Stimulated activated CD8-positive, alpha-beta memory T cell treated with anti-CD3 and anti-CD28 coated beads, Interleukin-7, amount 100 ng/mL, for 4 hours (primary cell): ENCODE results near the gene NVL.

Experiments used
- DNase-seq, 2 donors: peaks; one replicate each; pipeline ENCODE4 v3.0.0-alpha.2; 2020; ENCODE audit warnings: low read depth in 2 of 2

The NVL gene

DNA sequence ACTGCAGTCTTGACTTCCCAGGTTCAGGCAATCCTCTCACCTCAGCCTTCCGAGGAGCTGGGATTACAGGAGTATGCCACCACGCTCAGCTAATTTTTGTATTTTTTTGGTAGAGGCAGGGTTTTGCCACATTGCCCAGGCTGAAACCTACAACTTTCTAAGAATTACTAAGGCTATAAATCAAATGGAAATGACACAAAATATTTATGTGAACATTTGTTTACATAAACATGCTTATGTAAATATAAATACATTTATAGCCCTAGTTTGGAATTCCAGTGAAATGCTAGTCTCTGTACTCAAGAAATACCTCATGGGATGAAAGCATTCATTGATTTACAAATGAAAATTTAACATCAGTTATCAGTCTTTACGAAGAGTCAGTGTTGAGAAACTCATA, 47.8 kb downstream of the NVL start:
- no peak for DNase-seq

DNA sequence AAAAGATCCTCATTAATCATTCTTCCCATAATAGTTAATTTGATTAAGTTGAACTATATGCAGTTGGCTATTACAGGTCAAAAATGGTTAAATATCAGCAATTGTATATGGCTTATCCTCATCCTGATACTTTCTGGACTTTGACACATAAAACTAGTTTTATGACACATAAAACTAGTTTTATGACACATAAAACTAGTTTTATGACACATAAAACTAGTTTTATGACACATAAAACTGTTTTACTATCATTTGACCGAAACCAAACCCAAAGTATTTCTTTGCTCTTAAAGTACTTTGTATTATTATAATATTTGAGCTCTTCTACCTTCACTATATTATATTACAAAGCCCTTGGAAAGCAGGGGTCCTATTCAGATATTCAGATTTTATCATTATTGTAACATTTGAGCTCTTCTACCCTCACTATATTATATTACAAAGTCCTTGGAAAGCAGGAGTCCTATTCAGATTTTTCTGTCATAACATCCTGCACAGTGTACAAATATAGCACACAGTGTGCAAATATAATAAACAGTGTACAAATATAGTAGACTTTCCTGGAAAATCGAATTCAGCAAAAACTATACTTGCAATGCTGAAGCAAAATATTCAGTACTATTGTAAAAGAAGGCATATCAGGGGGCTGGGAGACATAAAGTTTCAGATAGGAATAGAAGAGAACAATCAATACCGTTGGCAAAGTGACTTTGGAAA, 53.0 kb downstream of the NVL start:
- DNase-seq = no peak

DNA sequence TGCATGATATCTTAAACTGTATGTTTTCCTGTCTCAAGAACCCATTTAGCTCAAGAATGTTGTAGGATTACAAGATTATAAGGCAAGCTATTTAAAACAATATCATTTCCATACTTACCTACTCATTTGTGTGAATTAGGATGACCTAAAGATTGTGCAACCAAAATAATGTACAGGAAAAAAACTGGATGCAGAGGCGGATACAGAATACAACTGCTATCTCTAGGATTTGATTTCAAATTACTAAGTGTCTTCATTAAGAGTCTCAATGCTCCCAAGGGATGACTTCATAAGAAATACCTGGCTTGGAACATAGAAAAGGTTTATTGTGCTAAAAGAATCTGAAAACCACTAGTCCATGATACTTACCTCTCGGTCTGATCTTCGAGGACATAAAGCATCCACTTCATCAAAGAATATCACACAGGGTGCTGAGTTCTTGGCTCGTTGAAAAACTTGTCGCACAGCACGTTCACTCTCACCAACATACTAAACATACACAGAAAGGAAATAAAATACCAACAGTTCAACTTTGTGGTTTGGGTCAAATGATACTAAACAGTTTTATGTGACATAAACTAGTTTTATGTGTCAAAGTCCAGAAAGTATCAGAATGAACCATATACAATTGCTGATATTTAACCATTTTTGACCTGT, 54.9 kb downstream of the NVL start:
- DNase-seq = no peak

DNA sequence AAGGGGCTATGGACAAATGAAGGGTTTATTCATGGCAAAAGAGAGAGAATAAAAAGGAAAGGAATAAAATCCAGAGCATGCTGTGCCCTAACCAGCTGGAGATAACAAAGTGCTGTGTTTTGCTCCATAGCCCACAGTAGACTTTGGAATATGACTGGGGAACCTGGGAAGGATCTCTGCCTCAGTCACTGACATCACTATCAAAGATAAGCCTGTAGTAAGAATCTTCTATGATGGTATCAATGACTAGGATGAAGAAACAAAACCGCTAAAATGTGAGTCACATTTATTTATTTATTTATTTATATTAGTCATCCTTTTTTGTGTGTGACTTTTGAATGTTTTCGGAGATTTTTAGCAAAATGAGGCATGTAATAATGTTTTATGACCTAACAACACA, 56.3 kb downstream of the NVL start:
- no peak for DNase-seq

DNA sequence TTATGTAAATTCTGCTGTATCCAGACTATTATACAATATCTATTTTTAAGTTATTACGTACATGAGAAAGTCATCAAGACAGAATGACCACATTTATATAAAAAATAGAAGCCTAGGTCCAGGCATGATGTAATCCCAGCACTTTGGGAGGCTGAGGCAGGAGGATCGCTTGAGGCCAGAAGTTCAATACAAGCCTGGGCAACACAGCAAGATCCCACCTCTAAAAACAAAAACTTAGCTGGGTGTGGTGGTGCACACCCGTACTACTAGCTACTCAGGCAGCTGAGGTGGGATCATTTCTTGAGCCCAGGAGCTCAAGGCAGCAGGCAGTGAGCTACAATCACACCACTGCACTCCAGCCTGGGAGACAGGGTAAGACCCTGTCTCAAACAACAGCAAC, 58.9 kb downstream of the NVL start:
- DNase-seq = no peak

DNA sequence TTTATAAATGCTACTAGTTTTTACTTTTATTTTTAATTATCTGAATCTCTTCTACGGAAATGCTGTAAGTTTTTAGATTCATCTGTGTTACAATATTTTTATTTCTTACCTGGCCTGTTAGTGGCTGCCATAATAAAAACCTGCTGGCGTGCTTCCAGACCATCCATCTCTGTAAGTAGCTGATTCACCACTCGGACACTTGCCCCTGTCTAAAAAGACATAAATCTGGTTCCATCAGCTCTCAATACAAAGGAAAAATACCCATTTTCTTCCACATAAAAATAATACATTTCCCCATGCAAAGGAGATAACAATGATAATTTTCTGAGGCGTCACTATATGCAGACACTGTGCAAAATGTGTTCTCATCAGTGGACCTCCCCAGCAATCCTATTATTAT, 62.0 kb downstream of the NVL start:
- no peak for DNase-seq

DNA sequence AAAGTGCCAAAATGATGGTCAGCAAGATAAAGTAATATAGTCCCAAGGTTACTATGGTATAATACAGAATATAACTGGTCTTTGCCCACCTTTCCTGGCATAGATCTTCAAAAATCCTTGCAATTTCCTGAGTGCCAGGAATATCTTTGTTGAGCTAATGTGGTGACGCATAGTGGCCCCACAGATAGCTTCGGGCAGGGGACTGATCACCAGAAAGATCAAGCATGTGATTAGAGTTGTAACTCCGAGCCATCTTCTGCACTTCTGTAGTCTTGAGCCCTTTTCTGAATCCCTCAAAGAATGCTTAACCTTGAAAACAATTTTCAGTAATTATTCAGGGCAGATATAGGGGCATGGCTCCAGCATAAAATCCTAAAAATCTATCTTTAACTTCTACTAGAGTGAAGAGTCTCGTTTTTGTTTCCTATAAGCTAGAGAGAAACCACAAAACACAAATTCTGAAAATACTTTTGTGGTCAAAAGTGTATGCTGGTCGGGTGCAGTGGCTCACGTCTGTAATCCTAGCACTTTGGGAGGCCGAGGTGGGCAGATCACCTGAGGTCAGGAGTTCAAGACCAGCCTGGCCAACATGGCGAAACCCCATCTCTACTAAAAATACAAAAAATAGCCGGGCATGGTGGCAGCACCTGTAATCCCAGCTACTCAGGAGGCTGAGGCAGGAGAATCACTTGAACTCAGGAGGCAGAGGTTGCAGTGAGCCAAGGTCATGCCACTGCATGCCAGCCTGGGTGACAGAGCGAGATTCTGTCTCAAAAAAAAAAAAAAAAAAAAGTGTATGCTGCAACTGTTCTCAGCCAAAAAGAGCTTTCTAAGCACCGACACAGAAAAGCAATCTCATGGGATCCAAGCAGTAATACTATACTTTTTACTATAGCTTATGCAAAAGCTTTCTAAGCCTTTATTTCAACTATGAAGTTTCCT, 62.8 kb downstream of the NVL start:
- no peak for DNase-seq

DNA sequence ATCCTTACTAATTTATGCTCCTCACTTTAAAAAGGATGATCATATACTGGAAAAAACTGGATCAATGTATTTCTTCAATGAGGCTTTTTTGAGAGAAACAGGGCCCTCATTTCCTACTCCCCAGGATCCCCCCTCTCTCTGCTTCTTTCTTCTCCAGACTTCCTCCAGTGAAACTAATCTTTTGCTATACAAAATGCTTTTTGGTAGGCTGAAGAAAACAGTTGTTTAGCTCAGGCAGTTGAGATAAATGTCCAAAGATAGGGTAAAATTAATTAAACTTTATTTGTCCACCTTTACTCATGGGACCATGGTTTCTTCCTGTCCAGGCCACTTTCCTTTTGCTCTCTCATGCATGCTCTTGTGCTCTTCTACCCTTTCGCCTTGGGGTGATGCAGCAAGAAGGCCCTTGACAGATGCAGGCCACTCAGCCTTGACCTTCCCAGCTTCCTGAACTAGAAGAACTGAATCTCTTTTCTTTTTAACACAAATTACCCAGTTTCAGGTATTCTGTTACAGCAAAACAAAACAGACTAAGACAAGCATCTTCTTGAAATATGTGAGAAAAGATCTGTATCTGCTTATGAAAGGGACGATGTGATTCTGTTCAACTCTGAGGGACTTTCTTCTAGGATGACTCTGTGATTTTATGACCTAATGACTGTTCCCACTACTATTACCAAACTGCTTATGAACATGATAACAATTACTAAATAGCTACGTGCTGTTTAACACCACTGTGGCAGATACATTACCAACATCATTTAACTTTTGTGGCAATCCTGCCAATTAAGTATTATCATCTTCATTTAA, 63.7 kb downstream of the NVL start:
- DNase-seq = no peak

DNA sequence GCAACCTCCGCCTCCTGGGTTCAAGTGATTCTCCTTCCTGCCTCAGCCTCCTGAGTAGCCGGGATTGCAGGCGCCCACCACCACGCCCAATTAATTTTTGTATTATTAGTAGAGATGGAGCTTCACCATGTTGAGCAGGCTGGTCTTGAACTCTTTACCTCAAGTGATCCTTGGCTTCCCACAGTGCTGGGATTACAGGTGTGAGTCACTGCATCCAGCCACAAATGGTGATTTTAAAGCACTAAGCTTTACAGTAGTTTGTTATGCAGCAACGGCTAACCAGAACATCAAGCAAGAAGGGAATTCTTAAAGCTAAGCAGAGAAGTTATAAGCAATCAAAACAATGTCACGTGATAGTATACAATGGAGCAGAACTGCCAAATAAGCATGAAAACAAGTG, 65.7 kb downstream of the NVL start:
- DNase-seq = no peak

DNA sequence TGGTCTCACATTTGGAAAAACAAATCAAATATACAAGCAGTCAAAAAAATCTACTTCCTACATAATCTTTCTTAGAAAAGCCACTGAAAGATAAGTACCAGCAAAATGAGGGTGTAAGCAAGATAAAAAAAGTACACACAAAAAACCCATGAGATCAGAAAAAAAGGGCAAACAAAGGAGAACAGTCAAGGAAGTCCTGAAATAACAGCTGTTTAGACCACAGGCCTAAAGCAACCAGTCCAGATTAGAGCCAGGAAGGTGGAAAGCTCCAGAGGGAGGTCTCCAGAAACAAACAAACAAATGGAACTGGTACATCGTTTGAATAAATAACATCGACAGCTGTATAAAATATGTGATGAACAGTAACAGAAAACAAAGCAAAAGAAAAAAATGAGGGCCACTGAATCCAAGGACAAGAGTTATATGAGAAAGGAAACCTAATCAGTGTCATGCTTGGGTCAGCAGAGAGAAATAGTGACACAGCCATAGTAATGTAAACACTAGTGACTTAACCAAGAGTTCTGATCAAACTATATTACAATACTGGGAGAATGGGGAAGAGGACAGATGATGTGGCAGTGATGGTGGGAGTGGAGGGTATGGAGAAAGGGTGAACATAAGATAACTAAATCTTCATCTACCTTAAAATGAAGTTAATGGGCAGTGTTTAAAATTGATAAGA, 67.5 kb downstream of the NVL start:
- DNase-seq = no peak

DNA sequence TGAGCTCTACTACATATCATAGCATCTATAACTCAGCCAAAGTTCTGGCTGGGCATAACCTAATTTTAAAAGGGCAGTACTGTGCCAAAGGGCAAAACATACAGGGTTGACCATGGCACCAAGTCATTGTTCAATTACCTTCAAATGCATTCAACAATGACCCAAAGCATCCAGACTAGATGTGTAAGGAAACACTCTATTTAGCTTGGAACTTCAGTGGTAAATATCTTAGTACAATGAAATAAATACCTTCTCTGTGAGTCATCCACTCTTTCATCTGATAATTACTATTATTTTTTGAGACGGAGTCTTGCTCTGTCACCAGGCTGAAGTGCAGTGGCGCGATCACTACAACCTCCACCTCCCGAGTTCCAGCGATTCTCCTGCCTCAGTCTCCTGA, 70.0 kb downstream of the NVL start:
- DNase-seq = no peak

DNA sequence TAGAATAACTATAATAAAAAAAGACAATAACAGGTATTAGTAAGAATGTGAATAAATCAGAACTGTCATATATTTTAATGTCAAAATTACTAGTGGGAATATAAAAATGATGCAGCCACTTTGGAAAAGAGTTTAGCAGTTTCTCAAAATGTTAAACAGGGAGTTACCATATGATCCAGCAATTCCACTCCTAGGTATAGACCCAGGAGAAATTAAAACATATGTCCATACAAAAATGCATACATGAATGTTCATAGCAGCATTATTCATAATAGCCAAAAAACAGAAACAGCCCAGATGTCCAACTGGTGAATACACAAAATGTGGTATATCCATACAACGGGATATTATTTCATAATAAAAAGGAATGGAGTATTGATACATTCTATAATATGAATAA, 71.6 kb downstream of the NVL start:
- no peak for DNase-seq

DNA sequence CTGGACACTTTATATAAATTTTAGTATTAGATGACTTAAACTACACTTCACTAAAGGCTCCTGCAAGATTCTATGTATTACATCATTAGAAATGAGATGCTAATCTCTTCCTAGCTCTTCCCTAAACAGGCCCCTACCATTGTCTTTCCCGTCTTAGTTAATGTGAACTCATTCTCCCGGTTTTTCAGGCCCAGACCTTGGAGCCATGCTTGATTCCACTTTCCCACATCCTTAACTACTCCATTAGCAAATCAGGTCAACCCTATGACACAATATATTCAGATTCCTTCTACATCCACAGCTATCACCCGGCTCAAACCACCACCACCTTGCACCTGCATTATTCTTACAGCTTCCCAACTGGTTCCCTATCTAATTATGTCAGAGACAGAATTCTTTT, 73.3 kb downstream of the NVL start:
- DNase-seq = no peak

DNA sequence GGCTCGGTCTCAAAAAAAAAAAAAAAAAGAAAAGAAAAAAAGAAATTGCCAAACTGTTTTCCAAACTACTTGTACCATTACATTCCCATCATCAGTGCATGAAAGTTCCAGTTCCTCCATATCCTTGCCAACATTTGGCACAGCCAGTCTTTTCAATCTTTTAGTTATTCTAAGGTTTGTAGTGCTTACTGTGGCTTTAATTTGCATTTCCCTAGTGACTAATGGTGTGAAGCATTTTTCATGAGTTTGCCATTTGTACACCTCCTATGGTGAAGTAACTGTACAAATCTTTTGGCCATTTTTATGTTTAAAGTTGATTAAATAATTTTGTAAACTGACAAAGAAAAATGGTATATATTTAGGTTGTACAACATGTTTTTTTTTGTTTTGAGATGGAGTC, 76.3 kb downstream of the NVL start:
- DNase-seq = no peak

DNA sequence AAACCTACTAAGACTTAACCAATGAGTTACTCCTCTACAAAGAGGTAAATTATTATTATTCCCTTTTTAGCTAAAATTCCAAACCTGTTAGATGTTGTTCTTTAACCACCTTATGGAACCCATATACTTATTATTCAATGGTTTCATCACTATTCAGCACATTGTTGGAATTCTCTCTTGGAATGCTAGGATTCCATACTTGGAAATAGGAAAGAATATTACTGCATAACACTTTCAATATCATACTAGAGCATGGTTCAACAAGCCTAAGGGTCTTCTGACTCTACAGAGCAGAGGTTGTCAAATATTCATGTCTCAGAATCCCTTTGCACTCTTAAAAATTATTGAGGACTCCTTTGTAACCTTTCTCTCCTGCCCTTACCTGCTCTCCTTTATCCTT, 77.5 kb downstream of the NVL start:
- DNase-seq = no peak

DNA sequence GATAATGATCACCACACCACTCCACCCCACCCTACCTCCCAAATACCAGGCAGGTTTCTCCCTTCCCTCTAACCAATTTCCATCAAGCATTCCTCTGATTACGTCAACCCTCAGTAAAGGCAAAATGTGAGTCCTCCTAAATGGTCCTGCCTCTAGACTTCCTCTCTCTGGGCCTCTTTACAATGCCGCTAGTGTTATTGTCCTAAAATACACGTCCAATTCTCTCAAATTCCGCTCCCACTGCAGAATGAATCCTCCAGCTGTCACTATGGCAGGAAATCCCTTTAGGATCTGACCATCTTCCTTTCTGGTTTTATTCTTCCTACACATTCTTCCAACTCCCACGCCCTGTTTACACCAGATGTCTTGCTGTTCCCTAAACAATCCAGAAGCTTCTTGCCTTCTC, 78.2 kb downstream of the NVL start:
- no peak for DNase-seq

DNA sequence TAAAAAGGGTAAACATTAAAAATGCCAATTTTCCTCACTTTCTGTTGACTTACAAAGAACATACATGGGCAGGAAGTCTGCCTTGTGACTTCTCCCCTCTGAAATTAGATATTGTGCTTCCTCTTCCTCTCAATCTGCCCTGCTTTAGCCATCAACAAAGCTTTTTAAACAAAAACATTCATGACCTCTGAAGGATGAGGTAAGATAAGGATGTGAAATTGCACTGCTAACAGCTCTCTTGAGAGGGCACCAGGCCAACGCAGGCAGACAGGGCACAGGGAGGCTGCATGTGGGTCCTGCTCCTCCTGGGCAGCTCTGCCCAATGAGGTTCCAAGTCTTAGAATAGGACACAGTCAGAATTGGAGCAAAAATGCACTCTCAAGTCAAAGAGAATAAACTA, 84.8 kb downstream of the NVL start:
- DNase-seq = no peak

DNA sequence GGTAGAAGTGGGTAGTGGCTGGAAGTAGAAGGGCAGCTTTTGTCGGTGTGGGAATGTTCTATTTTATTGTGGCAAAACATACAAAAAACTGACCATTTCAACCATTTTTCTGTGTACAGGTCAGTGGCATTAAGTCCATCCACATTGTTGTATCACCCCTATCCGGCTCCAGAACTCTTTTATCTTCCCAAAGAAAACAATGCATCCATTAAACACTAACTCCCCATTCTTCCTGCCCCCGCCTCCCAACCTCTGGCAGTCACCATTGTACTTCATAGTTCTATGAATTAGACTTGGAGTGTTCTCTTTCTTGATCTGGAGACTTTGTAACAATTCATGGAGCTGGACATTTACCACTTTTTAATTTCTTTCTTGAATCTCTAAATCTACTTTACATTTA, 91.2 kb downstream of the NVL start:
- DNase-seq = no peak

DNA sequence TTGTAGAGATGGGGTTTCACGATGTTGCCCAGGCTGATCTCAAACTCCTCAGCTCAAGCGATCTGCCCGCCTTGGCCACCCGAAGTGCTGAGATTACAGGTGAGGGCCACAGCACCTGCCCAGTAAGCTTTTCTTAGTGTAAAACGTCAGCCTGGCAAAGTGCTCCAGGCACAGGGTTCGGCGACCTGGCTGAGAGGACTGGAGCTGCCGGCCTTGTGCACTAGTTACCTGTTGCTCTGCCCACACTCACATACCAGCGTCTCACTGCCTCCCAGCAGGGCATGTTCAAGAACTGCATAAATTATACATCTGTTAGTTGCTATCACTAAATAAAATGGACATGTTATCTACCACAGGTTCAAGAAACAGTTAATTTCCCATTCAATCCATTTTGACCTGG, 91.8 kb downstream of the NVL start:
- DNase-seq = no peak

DNA sequence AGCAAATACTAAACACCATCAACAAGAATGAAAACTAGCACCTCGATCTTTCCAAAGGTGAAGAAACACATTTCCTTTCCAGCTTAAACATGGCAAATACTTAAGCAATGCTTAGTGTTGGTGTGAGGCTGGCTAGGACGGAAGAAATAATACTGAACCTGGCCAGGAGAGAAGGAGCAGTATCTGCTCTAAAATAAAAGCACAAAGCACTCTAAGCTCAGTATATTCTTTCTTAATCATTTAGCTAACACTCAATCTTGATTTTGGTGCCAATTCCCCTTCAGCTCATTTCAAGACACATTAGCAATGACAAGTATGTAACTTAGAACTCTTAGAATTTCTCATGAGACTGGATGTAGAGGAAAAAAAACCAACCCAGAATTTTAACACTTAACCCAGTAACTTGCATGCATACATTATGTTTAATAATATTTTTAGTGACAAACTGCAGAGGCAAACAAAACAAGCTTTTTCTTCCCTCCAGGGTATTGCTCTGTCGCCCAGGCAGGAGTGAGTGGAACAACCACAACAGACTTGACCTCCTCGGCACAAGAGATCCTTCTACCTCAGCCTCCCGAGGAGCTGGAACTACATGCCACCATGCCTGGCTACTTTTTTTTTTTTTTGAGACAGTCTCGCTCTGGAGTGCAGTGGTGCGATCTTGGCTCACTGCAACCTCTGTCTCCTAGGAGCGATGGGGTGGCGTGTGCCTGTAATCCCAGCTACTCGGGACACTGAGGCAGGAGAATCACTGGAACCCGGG, 92.7 kb downstream of the NVL start:
- no peak for DNase-seq
